NB4 (cell line): ENCODE results near the gene SFT2D3.

Source experiments
- DNase-seq: peaks from one replicate; pipeline ENCODE4 v3.0.0; 2010; ENCODE audit warnings: low read depth
- H3K4me3 ChIP-seq: one replicate; pipeline ENCODE4 v1.5.1; 2011; ENCODE audit warnings: mild to moderate bottlenecking, low read depth, low read length, moderate library complexity
- MYC ChIP-seq: IDR thresholded peaks from 2 replicates; pipeline ENCODE4 v1.6.1; 2011; ENCODE audit warnings: low read depth, low read length
- POLR2A ChIP-seq: IDR thresholded peaks from 2 replicates; pipeline ENCODE4 v1.6.1; 2011; ENCODE audit warnings: mild to moderate bottlenecking; ENCODE audit not compliant: insufficient read length; ENCODE audit errors: extremely low read depth
- TF ChIP-seq, protein P1 (sequence below): IDR thresholded peaks from 2 replicates; pipeline ENCODE4 v1.6.1; 2011; ENCODE audit warnings: low read depth, low read length
- TF ChIP-seq, protein P2 (sequence below): IDR thresholded peaks from one replicate; pipeline ENCODE4 v1.5.1; 2012; ENCODE audit warnings: low read depth, low read length

Gene SFT2D3

DNA sequence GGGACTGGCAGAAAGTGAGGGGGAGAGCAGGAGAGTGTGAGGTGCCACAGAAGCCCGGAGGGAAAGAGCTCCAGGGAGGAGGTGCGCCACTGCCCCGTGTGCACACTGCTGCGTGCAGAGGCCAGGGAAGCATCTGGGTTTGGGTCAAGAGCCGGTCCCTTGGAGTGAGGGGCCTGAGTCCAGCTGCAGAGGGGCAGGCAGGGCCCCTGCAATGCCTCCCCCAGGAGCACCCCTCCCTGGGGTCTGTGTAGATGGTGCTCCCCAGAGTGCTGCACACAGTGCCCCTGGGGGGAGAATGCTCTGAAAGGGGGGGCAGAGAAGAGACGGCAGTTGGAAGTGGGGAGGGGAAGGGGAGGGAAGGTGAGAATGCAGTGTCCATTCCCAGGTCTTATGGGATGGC lies 22.3 kb upstream of the SFT2D3 start:
- H3K4me3 ChIP-seq = no peak overlapping the region
- DNase-seq = no peak
- no peak for TF ChIP-seq MYC
- TF ChIP-seq, protein P1, sequence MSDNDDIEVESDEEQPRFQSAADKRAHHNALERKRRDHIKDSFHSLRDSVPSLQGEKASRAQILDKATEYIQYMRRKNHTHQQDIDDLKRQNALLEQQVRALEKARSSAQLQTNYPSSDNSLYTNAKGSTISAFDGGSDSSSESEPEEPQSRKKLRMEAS = no peak
- TF ChIP-seq, protein P2, sequence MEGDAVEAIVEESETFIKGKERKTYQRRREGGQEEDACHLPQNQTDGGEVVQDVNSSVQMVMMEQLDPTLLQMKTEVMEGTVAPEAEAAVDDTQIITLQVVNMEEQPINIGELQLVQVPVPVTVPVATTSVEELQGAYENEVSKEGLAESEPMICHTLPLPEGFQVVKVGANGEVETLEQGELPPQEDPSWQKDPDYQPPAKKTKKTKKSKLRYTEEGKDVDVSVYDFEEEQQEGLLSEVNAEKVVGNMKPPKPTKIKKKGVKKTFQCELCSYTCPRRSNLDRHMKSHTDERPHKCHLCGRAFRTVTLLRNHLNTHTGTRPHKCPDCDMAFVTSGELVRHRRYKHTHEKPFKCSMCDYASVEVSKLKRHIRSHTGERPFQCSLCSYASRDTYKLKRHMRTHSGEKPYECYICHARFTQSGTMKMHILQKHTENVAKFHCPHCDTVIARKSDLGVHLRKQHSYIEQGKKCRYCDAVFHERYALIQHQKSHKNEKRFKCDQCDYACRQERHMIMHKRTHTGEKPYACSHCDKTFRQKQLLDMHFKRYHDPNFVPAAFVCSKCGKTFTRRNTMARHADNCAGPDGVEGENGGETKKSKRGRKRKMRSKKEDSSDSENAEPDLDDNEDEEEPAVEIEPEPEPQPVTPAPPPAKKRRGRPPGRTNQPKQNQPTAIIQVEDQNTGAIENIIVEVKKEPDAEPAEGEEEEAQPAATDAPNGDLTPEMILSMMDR = no peak
- no peak for TF ChIP-seq POLR2A

DNA sequence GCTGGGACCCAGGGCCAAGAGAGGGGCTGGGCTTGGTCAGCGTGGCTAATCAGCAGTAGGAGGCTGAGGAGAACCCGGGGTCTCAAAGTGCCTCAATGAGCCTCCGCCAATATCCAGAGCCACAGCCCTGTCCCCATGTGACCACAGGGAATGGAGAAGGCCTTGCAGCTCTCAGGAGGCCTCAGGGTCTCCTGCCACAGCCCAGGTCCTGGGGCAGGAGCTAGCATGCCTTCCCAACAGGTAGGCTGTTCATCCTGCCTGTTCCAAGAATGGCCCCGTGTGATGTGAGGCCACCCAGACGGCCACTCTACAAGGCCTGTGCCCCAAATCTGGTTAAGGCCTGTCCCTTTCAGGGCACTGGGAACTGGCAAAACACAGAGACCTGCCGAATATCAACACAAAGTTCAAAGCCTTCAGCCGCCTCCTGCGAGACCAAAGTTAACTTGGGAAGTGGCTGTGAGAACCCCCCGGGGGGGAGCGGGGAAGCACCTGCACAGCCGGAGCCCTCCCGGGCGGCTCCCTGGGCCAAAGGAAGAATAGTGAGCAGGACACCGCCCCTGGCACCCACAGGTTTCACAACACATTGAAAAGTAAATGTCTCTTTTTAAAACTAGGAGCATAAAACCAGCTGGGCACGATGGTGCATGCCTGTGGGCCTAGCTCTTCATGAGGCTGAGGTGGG lies 21.5 kb upstream of the SFT2D3 start:
- TF ChIP-seq, protein P2 = no peak
- TF ChIP-seq, protein P1 = no peak
- TF ChIP-seq POLR2A (no peak), MYC (no peak)
- H3K4me3 ChIP-seq = no peak overlapping the region
- DNase-seq = no peak

DNA sequence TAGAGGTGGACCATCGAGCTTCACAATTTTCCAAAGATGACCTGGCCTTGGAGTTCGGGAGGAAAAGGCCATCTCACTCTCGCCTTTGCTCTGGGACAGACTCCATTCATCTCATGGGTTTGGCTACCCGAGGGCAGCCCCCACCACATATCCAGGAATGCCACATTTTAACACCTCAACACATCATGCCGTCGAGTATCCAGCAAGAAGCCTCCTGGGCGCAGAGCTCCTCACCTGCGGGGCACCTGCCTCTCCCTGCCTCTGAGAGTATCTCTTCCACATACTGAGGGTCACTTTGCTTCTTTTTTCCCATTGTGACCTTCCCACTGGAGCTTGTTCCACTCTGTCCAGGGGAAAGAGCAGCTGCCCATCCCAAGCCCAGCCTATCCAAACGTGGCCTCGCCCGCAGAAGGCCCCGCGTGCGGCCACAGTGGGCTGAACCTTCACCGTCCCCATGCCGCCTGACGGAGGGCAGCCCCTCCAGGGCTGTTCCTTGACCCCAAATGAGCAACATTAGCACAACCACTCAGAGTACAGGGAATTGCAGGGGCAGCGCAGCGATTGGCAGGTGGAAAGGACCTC lies 20.5 kb upstream of the SFT2D3 start:
- DNase-seq = no peak
- H3K4me3 ChIP-seq = no peak overlapping the region
- TF ChIP-seq, protein P1 = no peak
- TF ChIP-seq MYC (no peak), POLR2A (no peak)
- TF ChIP-seq, protein P2 = no peak

DNA sequence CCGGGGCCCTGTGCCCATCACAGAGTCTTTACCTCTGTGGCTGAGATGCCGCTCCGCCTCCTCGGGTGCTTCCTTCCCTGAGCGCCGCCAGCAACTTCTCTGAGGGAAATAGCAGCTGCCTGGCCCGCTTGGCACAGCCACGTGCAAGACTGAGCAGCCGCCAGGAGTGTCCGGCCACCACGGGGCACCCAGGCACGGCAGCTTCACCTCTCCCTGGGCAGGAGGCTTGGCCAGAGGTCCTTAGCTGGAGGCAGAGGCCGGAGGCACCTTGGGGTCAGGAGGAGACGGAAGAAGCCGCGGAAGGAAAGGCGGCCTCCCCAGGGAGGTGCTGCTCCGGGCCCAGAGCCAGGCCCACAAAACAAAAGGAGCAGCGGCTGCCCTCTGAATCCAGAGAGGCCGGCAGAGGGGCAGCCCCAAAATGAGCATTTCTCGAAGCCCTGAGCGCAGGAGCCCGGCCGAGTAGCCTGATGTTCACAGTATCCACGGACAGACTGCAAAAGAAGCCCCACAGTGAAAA lies 20.0 kb upstream of the SFT2D3 start:
- no peak overlapping the region for H3K4me3 ChIP-seq
- DNase-seq = no peak
- no peak for TF ChIP-seq POLR2A
- TF ChIP-seq, protein P1 = no peak
- TF ChIP-seq MYC = no peak
- TF ChIP-seq, protein P2 = no peak

DNA sequence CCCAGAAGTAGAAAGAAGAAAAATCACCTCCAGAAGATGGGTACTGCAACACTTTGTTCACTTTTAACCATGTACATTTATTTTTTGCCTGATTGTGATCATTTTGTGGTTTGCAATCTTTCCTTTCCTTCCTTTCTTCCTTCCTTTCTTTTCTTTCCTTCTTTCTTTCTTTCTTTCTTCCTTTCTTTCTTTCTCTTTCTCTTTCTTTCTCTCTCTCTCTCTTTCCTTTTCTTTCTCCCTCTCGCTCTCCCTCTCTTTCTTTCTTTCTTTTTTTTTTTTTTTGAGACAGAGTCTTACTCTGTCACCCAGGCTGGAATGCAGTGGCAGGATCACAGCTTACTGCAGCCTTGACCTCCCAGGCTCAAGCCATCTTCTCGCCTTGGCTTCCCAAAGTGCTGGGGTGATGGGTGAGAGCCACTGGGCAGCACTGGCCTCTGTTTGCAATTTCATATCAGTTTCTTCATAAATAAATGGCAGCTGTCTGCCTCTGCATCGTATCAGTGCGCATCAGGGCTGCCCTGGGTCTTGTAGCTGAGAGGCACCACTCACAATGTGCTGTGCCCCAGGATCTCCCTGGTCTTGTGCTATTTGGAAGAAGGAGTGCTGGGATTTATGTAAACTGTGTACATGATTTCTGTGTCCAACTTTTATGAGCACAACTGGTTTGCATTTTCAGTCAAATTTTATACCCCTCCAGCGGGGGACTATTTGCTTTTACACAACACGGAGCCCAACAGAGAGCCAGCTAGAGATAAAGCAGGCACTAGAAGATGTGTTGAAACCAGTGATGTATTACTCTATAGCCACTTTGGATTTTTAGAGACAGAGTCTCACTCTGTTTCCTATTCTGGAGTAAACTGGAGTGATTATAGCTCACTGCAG lies 19.1 kb upstream of the SFT2D3 start:
- no peak for DNase-seq
- TF ChIP-seq, protein P2 = no peak
- no peak for TF ChIP-seq POLR2A
- TF ChIP-seq, protein P1 = no peak
- no peak for TF ChIP-seq MYC
- H3K4me3 ChIP-seq = no peak overlapping the region
